ENCODE results near the gene ZFP36L1.

ZFP36L1 gene, protein sequence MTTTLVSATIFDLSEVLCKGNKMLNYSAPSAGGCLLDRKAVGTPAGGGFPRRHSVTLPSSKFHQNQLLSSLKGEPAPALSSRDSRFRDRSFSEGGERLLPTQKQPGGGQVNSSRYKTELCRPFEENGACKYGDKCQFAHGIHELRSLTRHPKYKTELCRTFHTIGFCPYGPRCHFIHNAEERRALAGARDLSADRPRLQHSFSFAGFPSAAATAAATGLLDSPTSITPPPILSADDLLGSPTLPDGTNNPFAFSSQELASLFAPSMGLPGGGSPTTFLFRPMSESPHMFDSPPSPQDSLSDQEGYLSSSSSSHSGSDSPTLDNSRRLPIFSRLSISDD

GRCh38 chr14:68792979-68793733 is at the start of gene ZFP36L1:
TSS of gene ZFP36L1 (minus strand) at chr14:68793067. CDS start at chr14:68792938, 129 bp downstream.
- DNase-seq = peak; percentile 95

DNA sequence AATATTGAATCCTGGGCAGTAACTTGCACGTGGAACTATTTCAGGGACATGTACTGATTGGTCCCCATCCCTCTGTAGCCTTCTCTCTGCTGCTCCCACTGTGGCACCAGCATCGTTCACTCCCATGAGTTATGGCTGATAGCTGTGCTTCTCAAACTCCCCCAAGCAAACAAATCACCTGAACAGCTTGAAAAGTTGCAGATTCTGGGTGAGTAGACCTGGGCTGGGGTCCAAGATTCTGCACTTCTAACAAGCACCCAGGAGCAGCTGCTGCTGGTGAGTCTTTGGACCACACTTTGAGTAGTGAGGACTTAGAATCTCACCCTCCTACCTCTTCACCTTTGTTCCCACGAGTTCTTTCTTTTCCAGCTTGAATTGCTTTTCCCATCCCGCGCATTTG is 49.4 kb upstream of the ZFP36L1 start:
- no peak for DNase-seq

GRCh38 chr14:68841016-68841809 is 48.3 kb upstream of the ZFP36L1 start:
- DNase-seq = no peak

DNA sequence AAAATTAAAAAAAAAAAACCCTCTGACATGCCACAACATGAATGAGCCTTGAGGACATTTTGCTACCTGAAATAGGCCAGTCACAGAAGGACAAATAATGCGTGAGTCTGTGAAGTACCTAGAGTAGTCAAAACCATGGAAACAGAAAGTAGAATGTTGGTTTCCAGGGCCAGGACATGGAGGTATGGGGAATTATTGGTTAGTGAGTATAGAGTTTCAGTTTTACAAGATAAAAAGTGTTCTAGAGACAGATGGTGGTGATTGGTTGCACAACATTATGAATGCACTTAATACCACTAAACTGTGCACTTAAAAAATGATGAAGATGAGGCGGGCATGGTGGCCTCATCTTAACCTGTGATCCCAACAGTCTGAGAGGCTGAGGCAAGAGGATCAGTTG is 47.6 kb upstream of the ZFP36L1 start:
- no peak for DNase-seq

GRCh38 chr14:68836082-68836481 is 43.2 kb upstream of the ZFP36L1 start:
- no peak for DNase-seq

DNA sequence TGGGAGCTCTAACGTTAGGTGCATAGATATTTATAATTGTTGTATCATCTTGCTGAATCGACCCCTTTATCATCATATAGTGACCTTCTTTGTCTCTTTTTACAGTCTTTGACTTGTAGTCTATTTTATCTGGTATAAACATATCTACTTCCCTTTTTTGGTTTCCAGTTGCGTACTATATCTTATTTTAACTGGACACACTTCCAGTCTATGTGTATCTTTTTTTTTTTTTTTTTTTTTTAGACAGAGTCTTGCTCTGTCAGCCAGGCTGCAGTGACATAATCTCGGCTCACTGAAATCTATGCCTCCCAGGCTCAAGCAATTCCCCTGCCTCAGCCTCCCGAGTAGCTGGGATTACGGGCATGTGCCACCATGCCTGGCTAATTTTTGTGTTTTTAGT is 41.9 kb upstream of the ZFP36L1 start:
- DNase-seq = no peak

- no peak for DNase-seq
Observed at GRCh38 chr14:68828698-68829097, 35.8 kb upstream of the ZFP36L1 start.

DNA sequence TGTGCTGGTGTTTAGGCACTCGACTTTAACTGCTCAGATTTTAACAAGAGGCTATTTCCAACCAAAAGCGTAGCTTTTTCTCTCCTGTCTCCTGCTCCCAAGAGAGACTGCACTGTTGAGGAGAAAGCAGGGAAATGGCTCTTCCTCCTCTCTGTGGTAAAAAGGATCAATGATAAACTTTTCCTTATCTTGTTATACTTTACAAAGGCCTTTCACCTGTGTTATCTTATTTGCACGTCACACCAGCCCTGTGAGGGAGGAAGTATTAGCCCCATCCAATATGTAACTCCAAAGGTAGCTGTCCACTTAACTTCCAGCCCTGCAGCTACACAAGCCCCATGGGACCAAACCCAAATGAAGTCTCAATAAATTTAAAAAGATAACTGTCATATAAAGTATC is 32.9 kb upstream of the ZFP36L1 start:
- no peak for DNase-seq

- DNase-seq = peak; percentile 63
Observed at GRCh38 chr14:68824517-68825347, 31.9 kb upstream of the ZFP36L1 start.

DNA sequence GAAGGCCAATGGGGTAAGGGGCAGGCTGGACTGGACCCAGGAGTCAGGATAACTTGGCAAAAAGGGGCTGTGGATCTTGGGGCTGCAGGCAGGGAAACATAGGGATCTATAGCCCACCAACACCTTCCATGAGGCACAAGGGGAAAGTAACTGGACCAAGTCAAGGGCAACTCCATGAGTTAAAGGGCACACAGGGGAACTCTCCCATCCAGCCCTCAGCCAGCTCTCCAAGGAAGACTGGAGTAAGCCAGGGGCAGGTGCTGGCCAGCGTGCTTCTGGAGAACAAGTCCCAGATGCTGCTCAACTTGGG is 31.3 kb upstream of the ZFP36L1 start:
- DNase-seq = no peak

DNA sequence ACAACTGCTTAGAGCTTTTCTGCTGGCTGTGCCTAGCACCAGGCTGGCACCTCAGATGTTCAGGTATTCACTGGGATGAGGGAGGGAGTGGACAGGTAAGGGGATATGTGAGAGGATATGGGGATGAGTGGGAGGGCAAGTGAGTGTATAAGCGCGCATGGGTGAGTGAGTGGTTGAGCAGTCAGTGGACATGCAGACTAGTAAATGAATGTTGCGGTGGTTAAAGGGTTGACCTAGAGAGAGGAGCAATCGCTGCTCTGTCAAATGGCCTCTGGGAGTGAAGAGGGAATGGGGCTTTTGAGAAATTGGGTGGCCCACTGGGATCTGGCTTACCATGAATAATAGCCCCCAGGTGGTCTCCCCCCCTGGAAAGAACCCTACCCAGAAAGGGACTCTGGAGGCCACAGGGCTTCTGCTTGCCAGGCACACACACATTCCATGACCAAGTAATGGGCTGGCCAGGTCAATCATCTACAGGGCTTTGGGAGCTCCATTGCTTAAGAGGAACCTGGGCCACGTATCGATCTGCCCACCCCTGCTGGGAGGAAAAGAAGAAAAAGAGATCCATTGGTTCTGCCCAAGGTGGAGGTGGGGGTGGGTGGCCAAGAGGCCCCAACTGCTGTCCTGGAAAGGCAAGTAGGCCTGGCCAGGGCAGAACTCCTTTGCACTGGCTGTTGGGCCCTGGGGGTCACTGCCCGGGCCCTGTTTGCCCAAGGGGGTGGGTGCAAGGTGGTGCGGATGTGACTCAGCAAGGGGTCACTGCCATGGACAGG is 30.8 kb upstream of the ZFP36L1 start:
- no peak for DNase-seq

DNA sequence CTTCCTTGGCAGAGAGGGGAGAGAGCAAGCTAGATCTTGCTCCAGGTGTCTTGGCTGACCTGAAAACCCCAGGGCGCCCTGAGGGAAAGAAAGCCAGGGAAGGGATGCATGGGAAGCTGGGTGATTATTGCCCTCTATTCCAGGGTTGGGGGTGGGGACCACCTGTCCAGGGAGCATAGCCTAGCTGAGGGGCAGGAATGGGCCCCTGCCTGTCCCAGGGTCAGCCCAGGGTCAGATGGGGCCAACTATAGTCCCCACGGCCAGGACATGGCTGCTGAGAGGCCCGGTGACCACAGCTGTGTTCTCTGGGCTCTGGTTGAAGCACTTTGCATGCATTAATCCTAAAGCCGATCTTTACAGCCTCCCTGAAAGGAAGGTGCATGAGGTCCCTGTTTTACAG is 30.1 kb upstream of the ZFP36L1 start:
- no peak for DNase-seq

DNA sequence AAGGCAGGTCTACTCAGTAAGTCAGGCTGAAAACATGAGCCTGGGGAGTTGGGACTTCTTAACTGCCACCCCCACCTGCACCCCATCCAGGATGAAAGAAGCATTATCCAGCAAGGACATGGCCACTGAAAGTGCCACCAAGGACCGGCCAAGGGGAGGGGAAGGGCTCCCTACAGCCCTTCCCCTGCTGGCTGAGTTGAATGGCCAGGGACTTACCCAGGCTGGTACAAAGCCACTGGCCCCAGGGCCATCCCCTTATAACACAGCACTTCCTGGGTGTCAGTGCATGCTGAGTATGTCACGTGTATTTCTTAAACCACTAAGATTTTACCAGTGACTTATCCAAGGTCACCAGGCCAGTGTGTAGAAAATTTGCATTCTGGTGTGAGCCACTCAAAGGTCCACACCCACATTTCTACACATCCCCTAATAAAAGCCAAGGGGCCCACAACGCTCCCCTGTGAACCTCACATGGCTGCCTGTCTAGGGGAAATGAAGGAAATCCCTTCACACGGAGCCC is 29.3 kb upstream of the ZFP36L1 start:
- no peak for DNase-seq

GRCh38 chr14:68820999-68821683 is 28.3 kb upstream of the ZFP36L1 start:
- DNase-seq = no peak

DNA sequence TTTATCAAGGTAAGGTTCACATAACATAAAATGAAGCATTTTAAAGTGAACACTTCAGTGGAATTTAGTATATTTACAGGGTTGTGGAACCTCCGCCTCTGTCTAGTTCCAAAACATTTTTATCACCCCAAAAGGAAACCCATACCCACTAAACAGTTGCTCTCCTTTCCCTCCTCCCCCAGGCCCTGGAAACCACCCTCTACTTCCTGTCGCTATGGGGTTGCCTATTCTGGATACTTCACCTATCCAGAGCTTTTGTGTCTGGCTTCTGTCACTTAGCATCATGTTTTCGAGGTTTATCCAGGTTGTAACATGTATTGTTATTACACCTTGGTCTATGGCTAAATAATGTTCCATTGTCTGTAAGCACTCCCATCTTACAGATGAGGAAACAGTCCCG is 27.7 kb upstream of the ZFP36L1 start:
- DNase-seq = peak; percentile 63

- DNase-seq = no peak
Observed at GRCh38 chr14:68820119-68820518, 27.3 kb upstream of the ZFP36L1 start.

DNA sequence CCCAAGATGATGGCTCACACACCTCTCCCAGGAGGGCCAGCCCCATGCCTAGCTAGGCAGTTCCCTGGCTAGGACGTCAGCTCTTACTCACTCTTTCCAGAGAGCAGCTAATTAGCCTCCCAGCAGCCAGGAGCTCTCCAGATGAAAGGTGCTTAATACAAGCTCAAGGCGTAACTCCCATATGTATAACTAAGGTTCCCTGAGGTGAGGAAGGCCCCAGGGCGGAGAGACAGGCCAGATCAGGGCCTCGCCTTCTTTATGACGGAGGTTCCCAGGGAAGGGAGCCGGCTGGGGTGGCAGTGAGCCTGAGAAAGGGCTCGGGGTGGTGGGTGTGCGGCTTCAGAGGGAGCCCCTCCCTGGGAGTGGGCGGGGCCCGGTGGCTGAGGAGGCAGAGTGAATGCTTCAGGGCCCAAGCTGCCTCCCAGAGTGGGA is 26.4 kb upstream of the ZFP36L1 start:
- DNase-seq = peak; percentile 57

DNA sequence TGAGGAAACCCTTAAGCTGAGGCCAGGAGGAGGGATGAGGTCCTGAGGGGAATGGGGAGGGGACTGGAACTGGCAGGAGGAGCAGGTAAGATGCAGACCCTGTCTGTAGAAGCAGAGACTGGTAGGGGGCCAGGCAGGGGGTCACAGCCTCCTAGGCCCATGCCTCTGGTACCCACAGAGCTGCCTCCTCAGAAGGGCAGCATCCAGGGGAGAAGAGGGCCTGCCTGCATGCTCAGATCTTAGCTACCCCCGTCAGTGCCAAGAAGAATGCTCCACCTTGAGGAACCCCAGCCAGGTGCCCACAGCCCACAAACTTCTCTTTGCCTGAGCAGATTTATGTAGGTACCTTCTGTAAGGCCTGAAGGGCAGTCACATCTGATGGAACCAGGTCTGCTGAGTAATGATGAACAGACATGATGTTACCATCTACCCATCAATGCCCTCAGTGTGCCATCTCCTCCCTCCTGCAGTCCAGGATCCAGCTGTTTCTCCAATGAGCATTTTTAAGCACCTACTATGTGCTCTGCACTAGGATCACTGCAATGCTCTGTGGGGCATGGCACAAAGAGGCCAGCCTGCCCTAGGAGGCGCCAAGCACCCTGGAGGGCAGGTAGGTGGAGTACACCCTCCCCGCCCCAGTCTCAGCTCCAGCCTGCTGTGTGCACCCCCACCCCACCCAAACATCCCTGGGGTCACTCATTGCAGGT is 24.8 kb upstream of the ZFP36L1 start:
- DNase-seq = no peak

- DNase-seq = no peak
Observed at GRCh38 chr14:68816943-68817430, 24.1 kb upstream of the ZFP36L1 start.

Measured in CD4-positive, alpha-beta T cell treated with Interleukin-17A for 4 hours (primary cell).